ENCODE data around the gene RPL12. TPM values are rescaled to one million over a fixed set of nuclear protein-coding genes. Genes with fewer than 3 reads are reported as not detected.

The RPL12 gene
- total and polyA plus RNA-seq, 9 of the 15 experiments (the other 6 are each of a cell fraction or from before 2014, with no cell fraction given): 1,614 to 4,558 (median 2,531) TPM

- no peak for TF ChIP-seq POLR2B (IDR thresholded peaks at IDR 0.05; ENCODE audit: low read depth, partially characterized antibody)
- TF ChIP-seq ZNF318 (IDR thresholded peaks at IDR 0.05; ENCODE audit: borderline replicate concordance in 1 of 2, low read depth in 1 of 2): no peak
- TF ChIP-seq ZNF512 (tag; IDR thresholded peaks at IDR 0.05): no peak
- no peak for TF ChIP-seq HEY1 (CRISPR knock-in tag; IDR thresholded peaks at IDR 0.05; ENCODE audit: borderline replicate concordance)
- no peak for TF ChIP-seq SRSF3 (IDR thresholded peaks at IDR 0.05; ENCODE audit: insufficient read depth, low read length)
- no peak for TF ChIP-seq ZNF280A (IDR thresholded peaks at IDR 0.05; ENCODE audit: low read depth, partially characterized antibody)
- no peak for TF ChIP-seq ZNF324 (CRISPR knock-in tag; IDR thresholded peaks at IDR 0.05)
- TF ChIP-seq SAP30 (IDR thresholded peaks at IDR 0.05; ENCODE audit: borderline replicate concordance, insufficient read depth, low read depth, low read length, poor library complexity, severe bottlenecking): no peak
These were observed 22.9 kb downstream of the RPL12 start (continued) for GRCh38 chr9:127428348-127428747.

Data from K562 (cell line).